Tibial nerve (tissue), 4 donors: ENCODE measurements around the gene MAMSTR. TPM values are rescaled to one million over a fixed set of nuclear protein-coding genes. Genes with fewer than 3 reads are reported as not detected.

ENCODE experiments used
- DNase-seq, 2 donors: peaks; one replicate each; pipeline ENCODE4 v3.0.0-alpha.2; 2019; ENCODE audit warnings: low spot score in 2 of 2
- H3K27ac ChIP-seq, 4 donors: fragments of 200-600 bp; sonication (generic) in 3 of 4; one replicate each; pipeline ENCODE4 v1.5.1; 2017 to 2019; ENCODE audit warnings: mild to moderate bottlenecking in 1 of 4
- H3K27me3 ChIP-seq, 2 donors: fragments of 200-600 bp; sonication (generic) in 1 of 2; one replicate each; pipeline versions ENCODE4 v1.5.1 to v1.6.0; 2017 to 2019
- H3K36me3 ChIP-seq, 3 donors: fragments of 200-600 bp; sonication (generic); one replicate each; pipeline ENCODE4 v1.5.1; 2018 to 2019
- H3K4me1 ChIP-seq, 4 donors: fragments of 200-600 bp; sonication (generic) in 3 of 4; one replicate each; pipeline ENCODE4 v1.5.1; 2017 to 2019
- H3K4me3 ChIP-seq, 4 donors: fragments of 200-600 bp; sonication (generic) in 3 of 4; one replicate each; pipeline ENCODE4 v1.5.1; 2017 to 2019; ENCODE audit warnings: mild to moderate bottlenecking in 1 of 4, moderate library complexity in 1 of 4
- H3K9me3 ChIP-seq, 4 donors: fragments of 200-600 bp; sonication (generic) in 3 of 4; one replicate each; pipeline ENCODE4 v1.5.1; 2017 to 2019
- EP300 ChIP-seq, 2 donors: sonication (generic); formaldehyde crosslinking; IDR thresholded peaks; one replicate each; pipeline ENCODE4 v1.6.1; 2017; ENCODE audit warnings: antibody characterized with exemption in 2 of 2, mild to moderate bottlenecking in 1 of 2
- POLR2A ChIP-seq, 2 donors: fragments of 450-650 bp; IDR thresholded peaks; one replicate each; pipeline ENCODE4 v1.6.1; 2017; ENCODE audit warnings: antibody characterized with exemption in 2 of 2, mild to moderate bottlenecking in 2 of 2, moderate library complexity in 2 of 2
- WGBS, 2 donors: methylation state at CpG; one replicate each; pipeline ENCODE4 v1.1.5; 2018; 5-methylcytosine and 5-hydroxymethylcytosine counted together
- total RNA-seq, 4 donors: library from RNA; depleted of rRNA; stranded (reverse); fragments of >200 nt; gene quantifications; one replicate each; pipeline ENCODE4 v1.1.0, GENCODE V29; 2016
- TF ChIP-seq, protein P1 (sequence below), 5 experiments: fragments of 200-600 bp in 3 of 5; fragments of 450-650 bp in 2 of 5; sonication (generic) in 3 of 5; IDR thresholded peaks; one replicate each; pipeline ENCODE4 v1.5.1; 2016 to 2019; ENCODE audit warnings: antibody characterized with exemption in 5 of 5, mild to moderate bottlenecking in 3 of 5, moderate library complexity in 2 of 5

The MAMSTR gene
- total RNA-seq, 4 donors from 2014 or later: 2.7 to 7.2 (median 5.9) TPM

DNA sequence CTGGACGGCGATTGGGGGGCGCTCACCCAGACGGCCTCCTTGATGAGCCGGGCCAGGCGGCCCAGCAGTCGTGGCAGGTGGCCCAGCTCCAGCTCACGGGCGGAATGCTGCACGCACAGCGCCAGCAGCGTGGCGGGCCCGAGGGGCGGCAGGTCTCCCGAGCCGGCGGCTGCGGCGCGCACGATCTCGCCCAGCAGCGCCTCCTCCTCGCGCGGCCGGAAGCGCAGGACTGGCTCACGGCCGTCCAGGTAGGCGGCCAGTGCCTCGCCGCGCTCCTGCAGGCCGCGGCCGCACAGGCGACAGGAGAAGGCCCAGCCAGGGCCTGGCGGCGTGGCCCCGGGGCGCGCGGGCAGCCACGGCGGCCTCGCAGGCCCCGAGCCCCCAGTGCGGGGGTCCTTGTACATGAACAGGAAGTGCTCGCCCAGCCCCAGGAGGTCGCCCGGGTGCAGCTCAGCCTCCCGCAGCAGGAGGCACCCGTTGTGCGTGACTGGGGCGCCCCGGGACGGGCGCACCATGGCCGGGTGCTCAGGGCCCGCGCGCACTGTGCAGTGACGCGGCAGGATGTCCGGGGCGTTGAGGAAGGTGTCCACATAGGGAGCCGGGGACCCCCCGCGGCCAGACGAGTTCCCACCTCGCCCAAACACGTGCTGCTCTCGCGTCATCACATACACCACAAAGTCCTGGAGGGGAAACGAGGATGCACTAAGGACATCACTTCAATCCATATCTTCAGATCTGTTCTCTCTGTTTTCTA, 9.6 kb upstream of the MAMSTR start:
- Histone ChIP-seq H3K27ac (peak overlapping the region in 1 of 4 donors; percentile 56), H3K4me3 (peak overlapping the region in 2 of 4 donors; percentile 23 to 24), H3K9me3 (no peaks in the 10 kb centered on the region), H3K27me3 (no peaks in the 10 kb centered on the region), H3K4me1 (peaks cover 0 to 17% (median 8%) of the 10 kb centered on the region in 4 donors), H3K36me3 (peaks cover 0 to 4% (median 0%) of the 10 kb centered on the region in 3 donors)
- no peak for TF ChIP-seq POLR2A (IDR thresholded peaks at IDR 0.05)
- no peak for TF ChIP-seq EP300 (IDR thresholded peaks at IDR 0.05)
- TF ChIP-seq, protein P1, sequence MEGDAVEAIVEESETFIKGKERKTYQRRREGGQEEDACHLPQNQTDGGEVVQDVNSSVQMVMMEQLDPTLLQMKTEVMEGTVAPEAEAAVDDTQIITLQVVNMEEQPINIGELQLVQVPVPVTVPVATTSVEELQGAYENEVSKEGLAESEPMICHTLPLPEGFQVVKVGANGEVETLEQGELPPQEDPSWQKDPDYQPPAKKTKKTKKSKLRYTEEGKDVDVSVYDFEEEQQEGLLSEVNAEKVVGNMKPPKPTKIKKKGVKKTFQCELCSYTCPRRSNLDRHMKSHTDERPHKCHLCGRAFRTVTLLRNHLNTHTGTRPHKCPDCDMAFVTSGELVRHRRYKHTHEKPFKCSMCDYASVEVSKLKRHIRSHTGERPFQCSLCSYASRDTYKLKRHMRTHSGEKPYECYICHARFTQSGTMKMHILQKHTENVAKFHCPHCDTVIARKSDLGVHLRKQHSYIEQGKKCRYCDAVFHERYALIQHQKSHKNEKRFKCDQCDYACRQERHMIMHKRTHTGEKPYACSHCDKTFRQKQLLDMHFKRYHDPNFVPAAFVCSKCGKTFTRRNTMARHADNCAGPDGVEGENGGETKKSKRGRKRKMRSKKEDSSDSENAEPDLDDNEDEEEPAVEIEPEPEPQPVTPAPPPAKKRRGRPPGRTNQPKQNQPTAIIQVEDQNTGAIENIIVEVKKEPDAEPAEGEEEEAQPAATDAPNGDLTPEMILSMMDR (IDR thresholded peaks at IDR 0.05): no peak
- DNase-seq: no peak
- WGBS, 2 donors: 61 to 74% methylated on average over 47 to 60 of the region's 77 CpGs

DNA sequence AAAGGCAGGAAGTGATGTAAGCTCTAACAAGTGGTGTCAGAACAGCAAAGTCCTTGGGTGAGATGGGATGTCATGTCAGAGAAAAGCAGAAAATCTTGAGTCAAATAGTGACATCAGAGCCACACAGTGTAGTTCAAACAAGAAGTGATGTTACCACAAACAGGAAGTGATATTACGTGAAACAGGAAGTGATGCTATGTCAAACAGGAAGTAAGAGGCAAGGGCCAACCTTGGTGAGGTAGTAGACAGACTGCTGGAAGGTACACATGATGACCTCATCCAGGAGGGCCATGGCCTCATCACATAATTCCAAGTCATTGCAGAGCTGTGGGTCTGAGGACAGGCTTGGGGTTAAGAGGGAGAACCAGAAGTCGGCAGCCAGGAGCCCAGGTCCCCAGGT, 7.0 kb upstream of the MAMSTR start:
- TF ChIP-seq, protein P1 (IDR thresholded peaks at IDR 0.05): no peak
- TF ChIP-seq EP300 (IDR thresholded peaks at IDR 0.05): no peak
- no peak for TF ChIP-seq POLR2A (IDR thresholded peaks at IDR 0.05)
- 72 to 83% methylated on average over 2 of the region's 2 CpGs for WGBS, 2 donors
- DNase-seq: no peak
- Histone ChIP-seq H3K4me1 (peaks cover 0 to 22% (median 9%) of the 10 kb centered on the region in 4 donors), H3K4me3 (no peak overlapping the region), H3K27me3 (no peaks in the 10 kb centered on the region), H3K27ac (peak overlapping the region in 1 of 4 donors; percentile 85), H3K9me3 (no peaks in the 10 kb centered on the region), H3K36me3 (peaks cover 0 to 4% (median 0%) of the 10 kb centered on the region in 3 donors)

DNA sequence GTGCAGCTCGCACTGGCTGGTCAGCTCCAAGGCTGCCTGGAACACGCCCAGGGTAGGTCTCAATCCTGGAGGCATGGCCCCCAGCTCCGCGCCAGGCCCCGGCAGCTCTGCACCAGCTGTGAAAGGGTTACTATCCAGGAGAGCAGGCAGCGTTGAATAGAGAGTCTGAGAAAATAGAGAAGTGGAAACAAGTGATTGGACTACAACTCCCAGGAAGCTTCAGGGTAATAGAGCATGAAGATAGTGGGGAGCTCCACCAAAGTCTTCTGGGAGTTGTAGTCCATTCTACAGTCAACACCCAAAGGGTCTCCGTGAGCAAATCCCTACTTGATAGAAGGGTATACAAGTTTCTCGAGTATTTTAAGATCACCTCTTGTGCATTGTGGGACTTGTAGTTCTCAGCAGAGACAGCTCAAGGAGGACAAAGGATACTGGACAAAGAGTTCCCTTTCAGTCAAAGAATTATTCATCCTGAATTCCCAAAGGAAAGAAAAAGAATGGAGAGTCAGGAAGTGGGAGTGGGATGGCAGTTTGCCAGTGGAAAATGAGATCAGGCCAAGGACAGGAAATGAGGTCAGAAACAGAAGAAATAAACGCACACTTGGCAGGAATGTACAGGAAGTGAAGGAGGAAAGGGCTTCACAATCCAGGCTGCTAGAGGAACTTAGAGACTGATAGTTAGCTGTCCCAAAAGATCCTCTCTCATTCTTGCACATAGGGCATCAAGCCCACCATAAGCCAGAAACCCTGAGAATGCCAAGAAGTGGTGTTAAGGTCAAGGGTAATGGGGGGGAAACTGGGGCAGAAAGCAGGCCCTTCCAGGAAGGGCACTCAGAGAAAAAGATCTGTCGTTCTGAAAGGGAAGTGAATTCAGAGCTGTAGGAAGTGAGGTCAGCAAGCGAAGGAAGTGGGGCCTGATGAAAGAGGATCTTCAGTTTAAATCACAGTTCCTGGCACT, 5.5 kb upstream of the MAMSTR start:
- Histone ChIP-seq H3K4me3 (no peak overlapping the region), H3K27me3 (no peaks in the 10 kb centered on the region), H3K9me3 (no peaks in the 10 kb centered on the region), H3K27ac (peak overlapping the region; percentile 41 to 85 (median 76)), H3K4me1 (peaks cover 0 to 33% (median 11%) of the 10 kb centered on the region in 4 donors), H3K36me3 (peaks cover 0 to 4% (median 0%) of the 10 kb centered on the region in 3 donors)
- WGBS, 2 donors: 29 to 38% methylated on average over 11 of the region's 11 CpGs
- TF ChIP-seq EP300 (IDR thresholded peaks at IDR 0.05): peak; percentile 84 to 86
- TF ChIP-seq POLR2A (IDR thresholded peaks at IDR 0.05): no peak
- peak in 1 of 2 donors; percentile 82 for DNase-seq

DNA sequence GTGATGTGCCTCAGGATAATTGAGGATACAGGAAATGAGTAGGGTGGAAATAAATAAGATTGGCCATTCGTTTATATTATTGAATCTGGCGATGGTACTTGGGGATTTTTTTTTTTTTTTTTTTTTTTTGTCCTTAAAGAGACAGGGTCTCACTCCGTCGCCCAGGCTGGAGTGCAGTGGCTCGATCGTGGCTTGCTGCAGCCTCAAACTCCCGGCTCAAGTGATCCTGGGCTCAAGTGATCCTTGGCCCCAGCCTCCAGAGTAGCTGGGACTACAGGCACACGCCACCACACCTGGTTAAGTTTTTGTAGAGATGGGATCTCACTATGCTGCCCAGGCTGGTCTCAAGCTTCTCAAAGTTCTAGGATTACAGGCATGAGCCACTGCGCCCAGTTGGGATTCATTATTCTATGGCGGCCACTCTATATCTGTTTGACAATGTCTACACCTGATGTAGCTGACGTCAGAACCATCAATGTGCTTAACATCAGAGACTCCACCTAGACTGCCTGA, 2.7 kb upstream of the MAMSTR start:
- no peak for DNase-seq
- Histone ChIP-seq H3K4me1 (peaks cover 0 to 61% (median 26%) of the 10 kb centered on the region in 4 donors), H3K27me3 (no peaks in the 10 kb centered on the region), H3K27ac (no peak overlapping the region), H3K36me3 (no peaks in the 10 kb centered on the region), H3K4me3 (no peak overlapping the region), H3K9me3 (no peaks in the 10 kb centered on the region)
- WGBS, 2 donors: 81 to 82% methylated on average over 10 to 11 of the region's 11 CpGs
- TF ChIP-seq POLR2A (IDR thresholded peaks at IDR 0.05) (no peak), EP300 (IDR thresholded peaks at IDR 0.05) (no peak)
- TF ChIP-seq, protein P1 (IDR thresholded peaks at IDR 0.05): no peak

DNA sequence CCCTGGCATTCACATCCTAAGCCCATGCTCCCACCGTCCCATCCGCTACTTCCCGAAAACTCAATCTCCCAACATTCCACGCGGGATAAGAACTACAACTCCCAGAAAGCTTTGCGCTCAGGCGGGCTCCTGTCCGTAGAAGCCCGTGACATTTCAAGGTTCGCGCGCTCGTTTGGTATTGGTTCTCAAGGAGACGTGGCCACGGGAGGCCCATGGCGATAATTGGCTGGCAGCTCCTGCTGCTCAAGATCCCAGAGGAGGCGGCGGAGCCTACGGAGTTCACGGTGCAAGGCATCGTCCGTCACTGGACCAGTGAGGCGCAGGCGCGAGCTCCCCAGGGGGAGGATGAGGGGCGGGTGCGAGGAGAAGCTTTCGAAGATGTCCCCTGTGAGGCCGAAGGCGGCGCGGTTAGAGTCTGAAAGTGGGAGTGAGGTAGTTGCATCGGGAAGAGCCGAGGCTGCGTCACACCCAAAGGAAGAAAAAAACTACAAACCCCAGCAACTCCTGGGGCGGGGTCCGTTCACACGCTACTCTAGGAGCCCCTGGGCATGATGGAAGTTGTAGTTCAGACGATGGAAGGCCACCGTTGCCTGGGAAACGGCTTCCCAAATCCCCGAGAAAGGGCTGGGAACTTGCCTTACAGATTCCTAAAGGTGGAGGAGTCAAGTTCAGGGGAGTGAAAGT, 1.2 kb upstream of the MAMSTR start:
- TF ChIP-seq, protein P1 (IDR thresholded peaks at IDR 0.05): peak in 2 of 5 experiments; percentile 19 to 23
- TF ChIP-seq POLR2A (IDR thresholded peaks at IDR 0.05) (peak in 1 of 2 donors; percentile 24), EP300 (IDR thresholded peaks at IDR 0.05) (peak; percentile 83 to 88)

More for the DNA sequence above, 1.2 kb upstream of the MAMSTR start:
- DNase-seq: peak; percentile 97 to 99
- Histone ChIP-seq H3K27ac (peak overlapping the region; percentile 88 to 96 (median 92)), H3K9me3 (no peaks in the 10 kb centered on the region), H3K4me1 (peaks cover 0 to 75% (median 37%) of the 10 kb centered on the region in 4 donors), H3K27me3 (no peaks in the 10 kb centered on the region), H3K36me3 (no peaks in the 10 kb centered on the region), H3K4me3 (peak overlapping the region; percentile 36 to 63 (median 59))
- 15 to 22% methylated on average over 39 to 42 of the region's 42 CpGs for WGBS, 2 donors
